Measurements from ENCODE around the gene SDR42E1.

DNA sequence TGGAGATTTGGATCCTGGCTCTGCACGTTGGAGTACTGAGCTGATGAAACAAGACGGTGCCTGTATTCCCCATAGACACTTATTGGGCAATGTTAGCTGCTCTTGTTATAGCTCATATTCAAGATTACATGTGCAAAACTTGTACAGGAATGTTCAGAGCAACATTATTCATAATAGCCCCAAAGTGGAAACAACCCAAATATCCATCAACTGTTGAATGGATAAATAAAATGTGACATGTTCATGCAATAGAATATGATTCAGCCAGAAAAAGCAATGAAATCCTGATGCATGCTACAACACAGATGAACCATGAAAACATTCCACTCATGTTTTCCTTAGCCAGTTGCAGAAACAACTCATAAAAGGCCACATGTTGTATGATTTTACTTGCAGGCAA lies 5.7 kb upstream of the SDR42E1 start:
- TF ChIP-seq, protein P1, sequence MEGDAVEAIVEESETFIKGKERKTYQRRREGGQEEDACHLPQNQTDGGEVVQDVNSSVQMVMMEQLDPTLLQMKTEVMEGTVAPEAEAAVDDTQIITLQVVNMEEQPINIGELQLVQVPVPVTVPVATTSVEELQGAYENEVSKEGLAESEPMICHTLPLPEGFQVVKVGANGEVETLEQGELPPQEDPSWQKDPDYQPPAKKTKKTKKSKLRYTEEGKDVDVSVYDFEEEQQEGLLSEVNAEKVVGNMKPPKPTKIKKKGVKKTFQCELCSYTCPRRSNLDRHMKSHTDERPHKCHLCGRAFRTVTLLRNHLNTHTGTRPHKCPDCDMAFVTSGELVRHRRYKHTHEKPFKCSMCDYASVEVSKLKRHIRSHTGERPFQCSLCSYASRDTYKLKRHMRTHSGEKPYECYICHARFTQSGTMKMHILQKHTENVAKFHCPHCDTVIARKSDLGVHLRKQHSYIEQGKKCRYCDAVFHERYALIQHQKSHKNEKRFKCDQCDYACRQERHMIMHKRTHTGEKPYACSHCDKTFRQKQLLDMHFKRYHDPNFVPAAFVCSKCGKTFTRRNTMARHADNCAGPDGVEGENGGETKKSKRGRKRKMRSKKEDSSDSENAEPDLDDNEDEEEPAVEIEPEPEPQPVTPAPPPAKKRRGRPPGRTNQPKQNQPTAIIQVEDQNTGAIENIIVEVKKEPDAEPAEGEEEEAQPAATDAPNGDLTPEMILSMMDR (IDR thresholded peaks at IDR 0.05; ENCODE audit: low read depth, low read length, missing input control): no peak
- TF ChIP-seq RAD21 (IDR thresholded peaks at IDR 0.05) (no peak), JUND (IDR thresholded peaks at IDR 0.05) (no peak), SP1 (IDR thresholded peaks at IDR 0.05) (no peak)
- TF ChIP-seq, protein P2, sequence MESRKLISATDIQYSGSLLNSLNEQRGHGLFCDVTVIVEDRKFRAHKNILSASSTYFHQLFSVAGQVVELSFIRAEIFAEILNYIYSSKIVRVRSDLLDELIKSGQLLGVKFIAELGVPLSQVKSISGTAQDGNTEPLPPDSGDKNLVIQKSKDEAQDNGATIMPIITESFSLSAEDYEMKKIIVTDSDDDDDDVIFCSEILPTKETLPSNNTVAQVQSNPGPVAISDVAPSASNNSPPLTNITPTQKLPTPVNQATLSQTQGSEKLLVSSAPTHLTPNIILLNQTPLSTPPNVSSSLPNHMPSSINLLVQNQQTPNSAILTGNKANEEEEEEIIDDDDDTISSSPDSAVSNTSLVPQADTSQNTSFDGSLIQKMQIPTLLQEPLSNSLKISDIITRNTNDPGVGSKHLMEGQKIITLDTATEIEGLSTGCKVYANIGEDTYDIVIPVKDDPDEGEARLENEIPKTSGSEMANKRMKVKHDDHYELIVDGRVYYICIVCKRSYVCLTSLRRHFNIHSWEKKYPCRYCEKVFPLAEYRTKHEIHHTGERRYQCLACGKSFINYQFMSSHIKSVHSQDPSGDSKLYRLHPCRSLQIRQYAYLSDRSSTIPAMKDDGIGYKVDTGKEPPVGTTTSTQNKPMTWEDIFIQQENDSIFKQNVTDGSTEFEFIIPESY (IDR thresholded peaks at IDR 0.05): no peak
